IPS-18c (cell line): ENCODE results near the gene CDCA3.

Source experiments
- H3K4me3 ChIP-seq: 2 replicates; pipeline ENCODE4 v1.7.0; 2013; ENCODE audit warnings: low read depth, mild to moderate bottlenecking, low read length, moderate library complexity; ENCODE audit not compliant: insufficient read depth
- H3K9me3 ChIP-seq: one replicate; pipeline ENCODE4 v1.6.1; 2013; ENCODE audit warnings: mild to moderate bottlenecking, low read length, moderate library complexity; ENCODE audit not compliant: control insufficient read depth, insufficient read depth

CDCA3 gene

DNA sequence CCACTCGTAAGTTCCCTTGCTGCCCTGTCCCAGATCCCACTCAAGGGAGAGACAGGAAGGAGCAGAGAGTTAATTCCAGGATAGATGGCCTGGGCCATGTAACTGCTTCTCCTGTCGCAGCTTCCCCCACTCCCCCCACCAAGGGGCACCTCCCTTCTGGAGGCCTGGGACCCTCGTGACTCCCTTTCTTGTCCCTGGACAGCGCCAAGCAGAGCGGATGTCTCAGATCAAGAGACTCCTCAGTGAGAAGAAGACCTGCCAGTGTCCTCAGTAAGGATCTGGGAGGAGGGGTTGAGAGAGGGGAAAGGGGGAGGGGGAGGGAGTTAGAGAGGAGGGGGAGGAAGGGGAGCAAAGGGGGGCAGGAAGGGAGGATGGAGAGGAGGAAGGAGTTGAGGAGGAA lies 32.4 kb downstream of the CDCA3 start:
- H3K4me3 ChIP-seq, result peak overlapping the region; percentile 4; the same call in 1 of the 2 replicates
- H3K9me3 ChIP-seq, result no peaks in the 10 kb centered on the region

DNA sequence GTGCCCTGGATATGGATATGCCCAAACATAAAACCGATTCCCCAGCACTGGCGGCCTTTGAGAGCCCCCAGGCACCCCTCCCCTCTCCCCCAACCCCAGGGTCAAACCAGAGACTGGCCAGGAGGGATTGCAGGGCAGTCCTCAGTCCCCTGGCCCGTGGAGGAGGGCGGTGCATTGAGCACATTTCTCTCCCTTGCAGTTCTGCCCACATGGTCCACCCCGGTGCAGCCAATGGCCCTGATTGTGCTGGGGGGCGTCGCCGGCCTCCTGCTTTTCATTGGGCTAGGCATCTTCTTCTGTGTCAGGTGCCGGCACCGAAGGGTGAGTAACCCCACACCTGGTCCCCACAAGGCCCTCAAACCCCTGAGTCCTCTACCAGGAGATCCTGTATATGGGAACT lies 32.9 kb downstream of the CDCA3 start:
- no peaks in the 10 kb centered on the region for H3K9me3 ChIP-seq
- no peak overlapping the region for H3K4me3 ChIP-seq

DNA sequence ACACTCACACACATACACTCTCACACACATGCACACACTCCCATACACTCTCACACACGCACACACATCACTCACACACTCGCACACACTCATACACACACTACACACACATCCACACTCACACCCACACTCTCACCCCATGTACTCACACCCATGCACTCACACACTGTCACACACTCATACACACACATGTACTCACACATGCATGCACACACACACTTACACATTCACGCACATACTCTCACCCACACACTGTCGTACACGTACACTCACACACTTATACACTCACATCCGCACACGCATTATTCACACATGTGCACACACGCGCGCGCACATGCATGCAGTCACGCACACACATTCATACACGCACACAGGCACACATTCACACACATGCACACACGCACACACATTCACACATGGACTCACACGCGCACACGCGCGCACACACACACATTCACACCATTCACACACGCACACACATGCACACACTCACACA lies 33.4 kb downstream of the CDCA3 start:
- H3K4me3 ChIP-seq, result no peak overlapping the region
- H3K9me3 ChIP-seq, result no peaks in the 10 kb centered on the region

DNA sequence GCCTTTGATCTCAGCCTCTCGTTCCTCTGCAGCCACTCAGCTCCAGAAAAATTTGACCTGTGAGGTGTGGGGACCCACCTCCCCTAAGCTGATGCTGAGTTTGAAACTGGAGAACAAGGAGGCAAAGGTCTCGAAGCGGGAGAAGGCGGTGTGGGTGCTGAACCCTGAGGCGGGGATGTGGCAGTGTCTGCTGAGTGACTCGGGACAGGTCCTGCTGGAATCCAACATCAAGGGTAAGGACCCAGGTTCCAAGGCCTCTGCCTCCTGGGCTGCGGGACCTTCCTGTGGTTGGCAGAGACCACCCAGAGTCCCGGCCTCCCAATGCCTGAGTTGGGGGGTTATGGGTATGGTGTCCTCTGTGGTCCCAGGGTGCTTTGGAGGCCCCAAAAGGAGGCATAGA lies 34.0 kb downstream of the CDCA3 start:
- no peaks in the 10 kb centered on the region for H3K9me3 ChIP-seq

DNA sequence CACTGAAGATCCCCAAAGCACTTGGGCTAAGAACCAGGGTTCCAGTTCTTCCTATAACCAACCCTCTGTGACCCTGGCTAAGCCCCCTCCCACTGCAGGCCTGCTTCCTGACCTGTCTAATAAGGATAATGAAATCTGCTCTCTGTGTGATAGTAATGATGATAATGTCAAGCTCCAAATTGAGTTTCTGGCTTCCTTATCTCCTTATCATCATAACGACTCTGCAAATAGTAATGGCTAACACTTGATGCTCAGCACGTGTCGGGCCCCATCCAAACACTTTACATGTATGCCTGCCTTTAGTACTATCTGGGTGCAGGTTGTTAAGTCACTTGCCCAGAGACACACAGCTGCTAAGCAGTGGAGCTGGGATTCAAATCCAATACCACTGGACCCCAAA lies 34.5 kb downstream of the CDCA3 start:
- Histone ChIP-seq H3K9me3 (no peaks in the 10 kb centered on the region), H3K4me3 (no peak overlapping the region)

More for the DNA sequence above, 34.0 kb downstream of the CDCA3 start:
- H3K4me3 ChIP-seq, result no peak overlapping the region

DNA sequence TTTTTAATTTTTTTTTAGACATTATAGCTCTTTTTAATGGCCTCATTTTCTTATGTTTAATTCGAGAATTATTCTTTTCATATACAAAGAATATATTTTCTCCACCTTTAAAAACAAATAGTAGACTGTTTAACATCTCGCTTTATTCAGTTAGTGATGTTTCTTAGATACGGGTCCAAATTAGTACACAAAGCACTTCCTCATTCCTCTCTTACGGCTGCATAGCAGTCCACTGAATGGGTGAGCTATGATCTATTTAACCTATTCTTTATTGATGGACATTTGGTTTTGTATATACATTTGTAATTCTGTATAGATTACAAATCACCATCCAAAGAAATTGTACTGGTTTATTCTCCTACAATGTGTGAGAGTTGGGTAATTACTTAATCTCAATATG lies 37.7 kb downstream of the CDCA3 start:
- Histone ChIP-seq H3K9me3 (no peaks in the 10 kb centered on the region), H3K4me3 (no peak overlapping the region)

DNA sequence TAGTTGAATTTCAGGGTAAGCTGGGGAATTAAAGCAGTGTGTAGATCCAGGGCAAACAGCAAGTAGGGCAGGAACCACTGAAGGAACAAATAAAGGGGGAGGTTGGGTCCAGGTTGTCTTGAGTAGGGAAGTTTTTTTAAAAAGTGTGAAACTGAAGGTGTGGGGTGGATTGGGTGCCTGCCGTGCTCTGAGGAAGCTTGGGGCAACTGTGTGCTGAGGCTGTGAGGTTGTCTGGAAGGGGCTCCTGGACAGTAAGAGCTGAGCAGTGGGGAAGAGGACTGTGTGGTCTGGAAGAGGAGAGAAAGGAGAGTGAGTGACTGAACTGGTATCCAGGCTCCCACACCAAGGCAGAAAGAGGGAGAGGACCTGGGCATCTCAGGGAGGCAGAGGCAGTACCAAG lies 40.3 kb downstream of the CDCA3 start:
- Histone ChIP-seq H3K9me3 (no peaks in the 10 kb centered on the region), H3K4me3 (no peak overlapping the region)

DNA sequence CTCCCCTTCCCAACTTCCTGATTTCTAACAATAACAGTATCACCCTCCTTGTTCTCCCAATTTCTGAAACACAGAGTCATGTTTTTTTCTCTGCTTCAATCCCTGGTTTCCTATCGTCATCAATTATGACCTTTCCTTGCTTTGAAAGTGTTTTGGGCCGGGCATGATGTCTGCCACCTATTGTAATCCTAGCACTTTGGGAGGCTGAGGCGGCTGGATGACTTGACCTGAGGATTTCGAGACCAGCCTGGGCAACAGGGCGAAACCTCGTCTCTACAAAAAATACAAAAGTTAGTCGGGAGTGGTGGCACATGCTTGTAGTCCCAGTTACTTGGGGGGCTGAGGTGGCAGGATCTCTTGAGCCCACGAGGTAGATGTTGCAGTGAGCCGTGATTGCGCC lies 42.0 kb downstream of the CDCA3 start:
- Histone ChIP-seq H3K9me3 (no peaks in the 10 kb centered on the region), H3K4me3 (no peak overlapping the region)

DNA sequence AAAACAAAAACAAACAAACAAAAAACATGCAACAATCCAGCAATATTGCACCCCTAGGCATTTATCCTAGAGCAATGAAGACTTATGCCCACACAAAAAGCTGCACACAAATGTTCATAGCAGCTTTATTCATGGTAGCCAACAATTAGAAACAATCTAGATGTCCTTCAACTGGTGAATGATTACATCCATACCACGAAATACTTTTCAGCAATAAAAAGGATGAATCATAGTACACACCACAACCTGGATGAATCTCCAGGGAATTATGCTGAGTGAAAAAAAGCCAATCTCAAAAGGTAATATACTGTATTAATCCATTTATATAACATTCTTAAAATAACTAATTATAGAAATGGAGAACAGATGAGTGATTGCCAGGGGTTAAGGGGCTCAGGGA lies 43.9 kb downstream of the CDCA3 start:
- no peak overlapping the region for H3K4me3 ChIP-seq

DNA sequence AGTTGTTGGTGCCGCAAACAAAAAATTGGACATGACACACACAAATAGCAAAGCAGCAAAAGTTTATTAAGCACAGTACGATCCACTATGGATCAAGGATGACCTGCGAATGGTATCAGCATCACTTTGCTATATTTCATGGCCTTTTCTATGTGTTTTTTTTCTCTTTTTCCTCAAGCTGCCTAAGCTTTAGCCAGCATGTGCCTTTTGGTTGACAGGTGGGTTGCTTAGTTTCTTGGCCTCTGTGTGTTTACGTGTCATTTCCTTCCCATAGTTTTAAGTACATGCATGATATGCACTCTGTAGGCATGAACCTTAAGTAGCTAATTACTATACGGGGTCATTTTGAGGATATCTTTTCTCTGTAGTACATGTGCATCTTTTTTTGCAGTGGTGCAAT lies 51.9 kb downstream of the CDCA3 start:
- H3K9me3 ChIP-seq, result no peaks in the 10 kb centered on the region

More for the DNA sequence above, 43.9 kb downstream of the CDCA3 start:
- no peaks in the 10 kb centered on the region for H3K9me3 ChIP-seq

More for the DNA sequence above, 51.9 kb downstream of the CDCA3 start:
- H3K4me3 ChIP-seq, result no peak overlapping the region
